ENCODE data around the gene SCN5A. TPM values are rescaled to one million over a fixed set of nuclear protein-coding genes. Genes with fewer than 3 reads are reported as not detected.

SCN5A gene
- total RNA-seq, 1 donor from 2014 or later: 3.3 TPM

GRCh38 chr3:38622336-38622735 is 27.2 kb downstream of the SCN5A start:
- H2AFZ ChIP-seq (ENCODE audit: low read depth, low read length): no peak overlapping the region
- no peaks in the 10 kb centered on the region for H3K27me3 ChIP-seq (ENCODE audit: insufficient read depth, low read length)
- Mint-ChIP-seq H3K36me3 (ENCODE audit: low read depth, unreplicated experiment) (no peaks in the 10 kb centered on the region), H3K4me3 (ENCODE audit: unreplicated experiment) (no peak overlapping the region), H3K27ac (ENCODE audit: unreplicated experiment) (no peak overlapping the region), H3K4me1 (ENCODE audit: low read depth, unreplicated experiment) (no peaks in the 10 kb centered on the region), H3K9me3 (ENCODE audit: unreplicated experiment) (peaks cover 4% of the 10 kb centered on the region), H3K27me3 (ENCODE audit: low read depth, unreplicated experiment) (peaks cover 43% of the 10 kb centered on the region)
- H4K20me1 ChIP-seq (ENCODE audit: insufficient read depth, low read length): no peaks in the 10 kb centered on the region
- H3K79me2 ChIP-seq (ENCODE audit: insufficient read depth, low read length): no peaks in the 10 kb centered on the region
- TF ChIP-seq EZH2 (IDR thresholded peaks at IDR 0.05; ENCODE audit: insufficient read depth, low read length) (no peak), CTCF (IDR thresholded peaks at IDR 0.05; ENCODE audit: insufficient read depth, low read depth, low read length) (no peak)
- H3K9me3 ChIP-seq (ENCODE audit: insufficient read depth, low read depth, low read length): no peaks in the 10 kb centered on the region
- H3K9ac ChIP-seq (ENCODE audit: low read length): no peak overlapping the region
- H3K4me3 ChIP-seq (ENCODE audit: insufficient read depth, low read depth, low read length): no peak overlapping the region
- FAIRE-seq: no peak
- H3K4me2 ChIP-seq (ENCODE audit: low read length): no peak overlapping the region
- no peak for DNase-seq (ENCODE audit: low read depth)
- H3K27ac ChIP-seq (ENCODE audit: low read depth, low read length): no peak overlapping the region
- no peaks in the 10 kb centered on the region for H3K36me3 ChIP-seq (ENCODE audit: insufficient read depth, low read length)
- no peaks in the 10 kb centered on the region for H3K4me1 ChIP-seq (ENCODE audit: insufficient read depth, low read length)

GRCh38 chr3:38620236-38620635 is 29.3 kb downstream of the SCN5A start:
- H3K9me3 ChIP-seq (ENCODE audit: insufficient read depth, low read depth, low read length): no peaks in the 10 kb centered on the region
- no peak for FAIRE-seq
- Mint-ChIP-seq H3K4me3 (ENCODE audit: unreplicated experiment) (no peak overlapping the region), H3K27me3 (ENCODE audit: low read depth, unreplicated experiment) (peaks cover 46% of the 10 kb centered on the region), H3K9me3 (ENCODE audit: unreplicated experiment) (peaks cover 4% of the 10 kb centered on the region), H3K36me3 (ENCODE audit: low read depth, unreplicated experiment) (peaks cover 3% of the 10 kb centered on the region), H3K4me1 (ENCODE audit: low read depth, unreplicated experiment) (no peaks in the 10 kb centered on the region), H3K27ac (ENCODE audit: unreplicated experiment) (no peak overlapping the region)
- H3K4me3 ChIP-seq (ENCODE audit: insufficient read depth, low read depth, low read length): no peak overlapping the region
- H3K36me3 ChIP-seq (ENCODE audit: insufficient read depth, low read length): no peaks in the 10 kb centered on the region
- H3K9ac ChIP-seq (ENCODE audit: low read length): no peak overlapping the region
- no peak overlapping the region for H3K4me2 ChIP-seq (ENCODE audit: low read length)
- H3K79me2 ChIP-seq (ENCODE audit: insufficient read depth, low read length): no peaks in the 10 kb centered on the region
- no peak overlapping the region for H3K27ac ChIP-seq (ENCODE audit: low read depth, low read length)
- H4K20me1 ChIP-seq (ENCODE audit: insufficient read depth, low read length): no peaks in the 10 kb centered on the region
- no peak for DNase-seq (ENCODE audit: low read depth)
- no peak overlapping the region for H2AFZ ChIP-seq (ENCODE audit: low read depth, low read length)
- TF ChIP-seq CTCF (IDR thresholded peaks at IDR 0.05; ENCODE audit: insufficient read depth, low read depth, low read length): no peak
- H3K4me1 ChIP-seq (ENCODE audit: insufficient read depth, low read length): no peaks in the 10 kb centered on the region
- no peaks in the 10 kb centered on the region for H3K27me3 ChIP-seq (ENCODE audit: insufficient read depth, low read length)

GRCh38 chr3:38618343-38618742 is 31.1 kb downstream of the SCN5A start:
- H3K4me3 Mint-ChIP-seq (ENCODE audit: unreplicated experiment): no peak overlapping the region
- Histone ChIP-seq H3K4me3 (ENCODE audit: insufficient read depth, low read depth, low read length) (no peak overlapping the region), H3K36me3 (ENCODE audit: insufficient read depth, low read length) (no peaks in the 10 kb centered on the region), H4K20me1 (ENCODE audit: insufficient read depth, low read length) (no peaks in the 10 kb centered on the region), H3K4me1 (ENCODE audit: insufficient read depth, low read length) (no peaks in the 10 kb centered on the region), H2AFZ (ENCODE audit: low read depth, low read length) (no peak overlapping the region), H3K79me2 (ENCODE audit: insufficient read depth, low read length) (no peaks in the 10 kb centered on the region), H3K27me3 (ENCODE audit: insufficient read depth, low read length) (no peaks in the 10 kb centered on the region), H3K9ac (ENCODE audit: low read length) (no peak overlapping the region), H3K27ac (ENCODE audit: low read depth, low read length) (no peak overlapping the region), H3K9me3 (ENCODE audit: insufficient read depth, low read depth, low read length) (no peaks in the 10 kb centered on the region), H3K4me2 (ENCODE audit: low read length) (no peak overlapping the region)
- DNase-seq (ENCODE audit: low read depth): no peak
- H3K36me3 Mint-ChIP-seq (ENCODE audit: low read depth, unreplicated experiment): peaks cover 3% of the 10 kb centered on the region
- TF ChIP-seq EZH2 (IDR thresholded peaks at IDR 0.05; ENCODE audit: insufficient read depth, low read length) (no peak), CTCF (IDR thresholded peaks at IDR 0.05; ENCODE audit: insufficient read depth, low read depth, low read length) (no peak)
- no peak overlapping the region for H3K27ac Mint-ChIP-seq (ENCODE audit: unreplicated experiment)
- peaks cover 38% of the 10 kb centered on the region for H3K27me3 Mint-ChIP-seq (ENCODE audit: low read depth, unreplicated experiment)
- H3K4me1 Mint-ChIP-seq (ENCODE audit: low read depth, unreplicated experiment): no peaks in the 10 kb centered on the region
- peaks cover 4% of the 10 kb centered on the region for H3K9me3 Mint-ChIP-seq (ENCODE audit: unreplicated experiment)
- no peak for FAIRE-seq
